OCI-LY7 (cell line): ENCODE results near the gene FAM193B.

Experiments
- EZH2phosphoT487 ChIP-seq: fragments of 200-600 bp; sonication (generic); IDR thresholded peaks from 2 replicates; pipeline ENCODE4 v1.6.1; 2018; ENCODE audit warnings: low read depth, borderline replicate concordance, mild to moderate bottlenecking, mixed run types, antibody characterized with exemption, low read length, moderate library complexity, mixed read lengths
- TF ChIP-seq, protein P1 (sequence below): fragments of 200-600 bp; sonication (generic); conservative IDR thresholded peaks from 2 replicates; pipeline ENCODE4 v1.5.1; 2014; ENCODE audit warnings: mild to moderate bottlenecking, antibody characterized with exemption, low read length, moderate library complexity, mixed read lengths

DNA sequence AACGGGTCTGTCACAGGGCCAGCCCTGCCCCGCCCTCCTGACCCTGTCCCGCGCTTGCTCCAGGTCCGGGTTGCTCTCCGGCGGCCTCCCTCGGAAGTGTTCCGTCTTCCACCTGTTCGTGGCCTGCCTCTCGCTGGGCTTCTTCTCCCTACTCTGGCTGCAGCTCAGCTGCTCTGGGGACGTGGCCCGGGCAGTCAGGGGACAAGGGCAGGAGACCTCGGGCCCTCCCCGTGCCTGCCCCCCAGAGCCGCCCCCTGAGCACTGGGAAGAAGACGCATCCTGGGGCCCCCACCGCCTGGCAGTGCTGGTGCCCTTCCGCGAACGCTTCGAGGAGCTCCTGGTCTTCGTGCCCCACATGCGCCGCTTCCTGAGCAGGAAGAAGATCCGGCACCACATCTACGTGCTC is 49.8 kb upstream of the FAM193B start:
- TF ChIP-seq, protein P1, sequence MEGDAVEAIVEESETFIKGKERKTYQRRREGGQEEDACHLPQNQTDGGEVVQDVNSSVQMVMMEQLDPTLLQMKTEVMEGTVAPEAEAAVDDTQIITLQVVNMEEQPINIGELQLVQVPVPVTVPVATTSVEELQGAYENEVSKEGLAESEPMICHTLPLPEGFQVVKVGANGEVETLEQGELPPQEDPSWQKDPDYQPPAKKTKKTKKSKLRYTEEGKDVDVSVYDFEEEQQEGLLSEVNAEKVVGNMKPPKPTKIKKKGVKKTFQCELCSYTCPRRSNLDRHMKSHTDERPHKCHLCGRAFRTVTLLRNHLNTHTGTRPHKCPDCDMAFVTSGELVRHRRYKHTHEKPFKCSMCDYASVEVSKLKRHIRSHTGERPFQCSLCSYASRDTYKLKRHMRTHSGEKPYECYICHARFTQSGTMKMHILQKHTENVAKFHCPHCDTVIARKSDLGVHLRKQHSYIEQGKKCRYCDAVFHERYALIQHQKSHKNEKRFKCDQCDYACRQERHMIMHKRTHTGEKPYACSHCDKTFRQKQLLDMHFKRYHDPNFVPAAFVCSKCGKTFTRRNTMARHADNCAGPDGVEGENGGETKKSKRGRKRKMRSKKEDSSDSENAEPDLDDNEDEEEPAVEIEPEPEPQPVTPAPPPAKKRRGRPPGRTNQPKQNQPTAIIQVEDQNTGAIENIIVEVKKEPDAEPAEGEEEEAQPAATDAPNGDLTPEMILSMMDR = no peak
- no peak for TF ChIP-seq EZH2phosphoT487
